IMR-90 (cell line): ENCODE data around the gene ZNF440. TPM values are rescaled to one million over a fixed set of nuclear protein-coding genes. Genes with fewer than 3 reads are reported as not detected.

ENCODE experiments used
- ATAC-seq: fragments of 200-7000 bp; cut with Tn5 transposase; 2 replicates; pipeline ENCODE4 v1.9.1; 2020; ENCODE audit warnings: low read depth, mild to moderate bottlenecking, moderate library complexity
- BruUV-seq: library from RNA; stranded (reverse); fragments of 400-500 nt; replicated peaks from 2 replicates; lab custom pipeline; 2021; lab: Mats Ljungman, UMichigan
- CTCF ChIA-PET: fragments of 300-600 bp; formaldehyde crosslinking; extraction: SDS; loops from one replicate; lab custom pipeline; 2021; ENCODE audit warnings: antibody characterized with exemption; lab: Yijun Ruan, JAX
- POLR2A ChIA-PET: fragments of 300-600 bp; sonication (Branson Sonifier 250); formaldehyde crosslinking; loops from one replicate; lab custom pipeline; 2022; ENCODE audit warnings: antibody characterized with exemption; ENCODE audit not compliant: unreplicated experiment; lab: Charles Lee
- DNase-seq: peaks from one replicate; pipeline ENCODE4 v3.0.0; 2013
- H2AFZ ChIP-seq: replicated peaks from 2 replicates; pipeline ENCODE3; 2013; ENCODE audit warnings: low read length, mild to moderate bottlenecking; ENCODE audit not compliant: poor library complexity
- H2AK5ac ChIP-seq: 2 replicates; pipeline ENCODE4 v1.6.1; 2013; ENCODE audit warnings: low read depth, low read length, inconsistent platforms
- H2AK9ac ChIP-seq: replicated peaks from 2 replicates; pipeline ENCODE3; 2013; ENCODE audit warnings: mild to moderate bottlenecking, low read depth, low read length, moderate library complexity; ENCODE audit not compliant: poor library complexity
- H2BK120ac ChIP-seq: 2 replicates; pipeline ENCODE4 v1.6.1; 2013; ENCODE audit warnings: low read depth, low read length, inconsistent platforms
- H2BK15ac ChIP-seq: 3 replicates; pipeline ENCODE4 v1.6.1; 2013; ENCODE audit warnings: low read depth, low read length, inconsistent platforms
- H2BK20ac ChIP-seq: 2 replicates; pipeline ENCODE4 v1.6.1; 2013; ENCODE audit warnings: low read depth, mild to moderate bottlenecking, inconsistent platforms, low read length, moderate library complexity
- H2BK5ac ChIP-seq: 2 replicates; pipeline ENCODE4 v1.6.1; 2013; ENCODE audit warnings: mild to moderate bottlenecking, low read depth, low read length, inconsistent platforms; ENCODE audit not compliant: poor library complexity, severe bottlenecking
- H3K14ac ChIP-seq: replicated peaks from 2 replicates; pipeline ENCODE4 v1.6.1; 2013; ENCODE audit warnings: low read depth, low read length, inconsistent platforms
- H3K18ac ChIP-seq: 2 replicates; pipeline ENCODE4 v1.6.1; 2013; ENCODE audit warnings: low read depth, low read length, control low read depth
- H3K23ac ChIP-seq: 2 replicates; pipeline ENCODE4 v1.6.1; 2013; ENCODE audit warnings: low read depth, low read length, inconsistent platforms
- H3K27ac ChIP-seq: 2 replicates; pipeline ENCODE4 v1.5.1; 2013; ENCODE audit warnings: mild to moderate bottlenecking, control low read depth, low read length; ENCODE audit not compliant: insufficient read depth
- H3K27me3 ChIP-seq: 2 replicates; pipeline ENCODE4 v1.6.1; 2013; ENCODE audit warnings: low read length; ENCODE audit not compliant: control insufficient read depth, insufficient read depth
- H3K36me3 ChIP-seq: 2 replicates; pipeline ENCODE4 v1.6.1; 2013; ENCODE audit warnings: low read length, mixed read lengths; ENCODE audit not compliant: control insufficient read depth, insufficient read depth
- H3K4ac ChIP-seq: 2 replicates; pipeline ENCODE4 v1.6.1; 2013; ENCODE audit warnings: low read depth, low read length, inconsistent platforms
- H3K4me1 ChIP-seq: 2 replicates; pipeline ENCODE4 v1.6.1; 2013; ENCODE audit warnings: low read length, mixed read lengths; ENCODE audit not compliant: control insufficient read depth, insufficient read depth
- H3K4me2 ChIP-seq: 2 replicates; pipeline ENCODE4 v1.6.1; 2013; ENCODE audit warnings: low read depth, mild to moderate bottlenecking, control low read depth, low read length, moderate library complexity
- H3K4me3 ChIP-seq: 2 replicates; pipeline ENCODE4 v1.5.1; 2013; ENCODE audit warnings: low read depth, mild to moderate bottlenecking, control low read depth, low read length, moderate library complexity; ENCODE audit not compliant: insufficient read depth
- H3K56ac ChIP-seq: 2 replicates; pipeline ENCODE4 v1.6.1; 2013; ENCODE audit warnings: low read length, inconsistent platforms; ENCODE audit not compliant: insufficient read depth; ENCODE audit errors: extremely low read depth
- H3K79me1 ChIP-seq, 2 experiments: 2 replicates each; pipeline ENCODE4 v1.6.1; 2013; ENCODE audit warnings: low read length in 2 of 2, inconsistent platforms in 1 of 2, low read depth in 1 of 2
- H3K9ac ChIP-seq: 2 replicates; pipeline ENCODE4 v1.6.1; 2013; ENCODE audit warnings: low read depth, low read length, control low read depth
- H3K9me1 ChIP-seq: 2 replicates; pipeline ENCODE4 v1.6.1; 2013; ENCODE audit warnings: low read length, inconsistent platforms; ENCODE audit not compliant: insufficient read depth
- H3K9me3 ChIP-seq: 2 replicates; pipeline ENCODE4 v1.6.1; 2013; ENCODE audit warnings: low read length; ENCODE audit not compliant: control insufficient read depth, insufficient read depth
- H4K20me1 ChIP-seq: 2 replicates; pipeline ENCODE4 v1.6.1; 2013; ENCODE audit warnings: low read length, inconsistent platforms; ENCODE audit not compliant: insufficient read depth
- H4K5ac ChIP-seq: 2 replicates; pipeline ENCODE4 v1.6.1; 2013; ENCODE audit warnings: mild to moderate bottlenecking, low read depth, low read length, control low read depth
- H4K8ac ChIP-seq, 2 experiments: 2 replicates each; pipeline ENCODE4 v1.6.1; 2013; ENCODE audit warnings: low read depth in 2 of 2, low read length in 2 of 2, control low read depth in 1 of 2, inconsistent platforms in 1 of 2
- H4K91ac ChIP-seq: 2 replicates; pipeline ENCODE4 v1.6.1; 2013; ENCODE audit warnings: low read depth, low read length, inconsistent platforms; ENCODE audit not compliant: insufficient read depth
- CEBPB ChIP-seq: IDR thresholded peaks from 2 replicates; pipeline ENCODE4 v1.6.1; 2012; ENCODE audit warnings: low read depth, low read length, improper control_type of control experiment
- CHD1 ChIP-seq: IDR thresholded peaks from 2 replicates; pipeline ENCODE4 v1.6.1; 2012; ENCODE audit warnings: low read depth, low read length, improper control_type of control experiment
- CTCF ChIP-seq: conservative IDR thresholded peaks from 2 replicates; pipeline ENCODE4 v1.5.1; 2012; ENCODE audit warnings: mild to moderate bottlenecking, low read depth, low read length, improper control_type of control experiment
- ELK1 ChIP-seq: fragments of 150-350 bp; IDR thresholded peaks from 2 replicates; pipeline ENCODE4 v1.6.1; 2016; ENCODE audit warnings: low read depth, mild to moderate bottlenecking, low read length, moderate library complexity, borderline replicate concordance
- FOS ChIP-seq: fragments of 150-350 bp; IDR thresholded peaks from 2 replicates; pipeline ENCODE4 v1.6.1; 2016; ENCODE audit warnings: low read depth, low read length
- MAFK ChIP-seq: IDR thresholded peaks from 2 replicates; pipeline ENCODE4 v1.6.1; 2012; ENCODE audit warnings: low read depth, low read length, improper control_type of control experiment
- MAZ ChIP-seq: IDR thresholded peaks from 2 replicates; pipeline ENCODE4 v1.6.1; 2012; ENCODE audit warnings: low read depth, mild to moderate bottlenecking, low read length, improper control_type of control experiment, moderate library complexity, borderline replicate concordance
- MXI1 ChIP-seq: IDR thresholded peaks from 2 replicates; pipeline ENCODE4 v1.6.1; 2012; ENCODE audit warnings: low read depth, mild to moderate bottlenecking, low read length, moderate library complexity, borderline replicate concordance
- NFE2L2 ChIP-seq: fragments of 150-350 bp; IDR thresholded peaks from 2 replicates; pipeline ENCODE4 v1.6.1; 2016; ENCODE audit warnings: low read depth, mild to moderate bottlenecking, low read length
- POLR2A ChIP-seq: IDR thresholded peaks from 2 replicates; pipeline ENCODE4 v1.6.1; 2012; ENCODE audit warnings: mild to moderate bottlenecking, low read depth, low read length
- RAD21 ChIP-seq: IDR thresholded peaks from 2 replicates; pipeline ENCODE4 v1.6.1; 2012; ENCODE audit warnings: low read length, improper control_type of control experiment
- RCOR1 ChIP-seq: IDR thresholded peaks from 2 replicates; pipeline ENCODE4 v1.6.1; 2012; ENCODE audit warnings: mild to moderate bottlenecking, low read length, improper control_type of control experiment; ENCODE audit not compliant: insufficient replicate concordance
- SMC3 ChIP-seq: fragments of 150-350 bp; IDR thresholded peaks from 2 replicates; pipeline ENCODE4 v1.6.1; 2016; ENCODE audit warnings: low read depth, mild to moderate bottlenecking, antibody characterized with exemption, low read length, moderate library complexity
- WGBS, 2 experiments: methylation state at CpG; one replicate each; pipeline versions ENCODE4 v1.1.5 to v1.1.7; 2013; ENCODE audit warnings: missing lambda C conversion rate in 2 of 2; ENCODE audit not compliant: insufficient read length in 1 of 2; ENCODE audit errors: extremely low coverage in 2 of 2; 5-methylcytosine and 5-hydroxymethylcytosine counted together
- dilution Hi-C: fragments of 300-500 bp; cut with HindIII; formaldehyde crosslinking; loops from one replicate; pipeline ENCODE4 v1.14.3; 2018; ENCODE audit warnings: low sequenced_read_pairs; ENCODE audit not compliant: unreplicated experiment
- in situ Hi-C: fragments of 300-500 bp; cut with MboI; formaldehyde crosslinking; loops from 3 replicates; pipeline ENCODE4 v1.14.3; 2019; ENCODE audit warnings: low sequenced_read_pairs, inconsistent platforms, mixed read lengths
- intact Hi-C: fragments of 100-400 bp; cut with micrococcal nuclease; formaldehyde crosslinking; loops from 2 replicates; pipeline ENCODE4 v1.10.0; 2022
- polyA plus RNA-seq, 3 experiments: library from polyadenylated mRNA; depleted of rRNA; stranded (reverse); fragments of >200 nt; gene quantifications; 2 replicates each; pipeline ENCODE4 v1.2.3, GENCODE V29; 2012; ENCODE audit warnings: low replicate concordance in 1 of 3
- total RNA-seq: library from RNA; depleted of rRNA; stranded (reverse); fragments of >200 nt; gene quantifications from 2 replicates; pipeline ENCODE4 v1.2.3, GENCODE V29; 2012
- TF ChIP-seq, protein P1 (sequence below): fragments of 150-350 bp; IDR thresholded peaks from 2 replicates; pipeline ENCODE4 v1.6.1; 2017; ENCODE audit warnings: mild to moderate bottlenecking, antibody characterized with exemption, low read length, low read depth

ZNF440 gene
- total and polyA plus RNA-seq, 2 of the 4 experiments (the other 2 are of a cell fraction): 2.8 to 8.4 TPM

GRCh38 chr19:11833541-11833940 lies 19.5 kb downstream of the ZNF440 start:
- Histone ChIP-seq H2AK9ac (no peak overlapping the region), H2BK5ac (no peak overlapping the region), H3K4me2 (no peak overlapping the region), H3K9ac (no peak overlapping the region), H3K23ac (no peak overlapping the region), H3K9me1 (no peaks in the 10 kb centered on the region), H2BK120ac (no peak overlapping the region), H3K4me1 (no peaks in the 10 kb centered on the region), H4K91ac (no peak overlapping the region), H2BK20ac (no peak overlapping the region), H3K4me3 (no peak overlapping the region), H2AFZ (no peak overlapping the region), H3K27ac (no peak overlapping the region), H4K20me1 (no peaks in the 10 kb centered on the region), H3K79me1 (no peaks in the 10 kb centered on the region), H3K9me3 (peaks cover 46% of the 10 kb centered on the region), H3K18ac (no peak overlapping the region), H4K5ac (no peak overlapping the region), H3K56ac (no peak overlapping the region), H3K14ac (no peak overlapping the region), H3K36me3 (peaks cover 22% of the 10 kb centered on the region), H2AK5ac (no peak overlapping the region), H3K4ac (no peak overlapping the region), H2BK15ac (no peak overlapping the region), H4K8ac (no peak overlapping the region), H3K27me3 (no peaks in the 10 kb centered on the region)
- in situ Hi-C loops (no loop called here), dilution Hi-C loops (no loop called here), intact Hi-C loops (no loop called here)
- DNase-seq (no peak), ATAC-seq (no peak)
- TF ChIP-seq POLR2A (no peak), ELK1 (no peak), MXI1 (no peak), SMC3 (no peak), MAFK (no peak), CHD1 (no peak), RCOR1 (no peak), NFE2L2 (no peak), CTCF (no peak), CEBPB (no peak), RAD21 (no peak), MAZ (no peak), FOS (no peak)
- TF ChIP-seq, protein P1, sequence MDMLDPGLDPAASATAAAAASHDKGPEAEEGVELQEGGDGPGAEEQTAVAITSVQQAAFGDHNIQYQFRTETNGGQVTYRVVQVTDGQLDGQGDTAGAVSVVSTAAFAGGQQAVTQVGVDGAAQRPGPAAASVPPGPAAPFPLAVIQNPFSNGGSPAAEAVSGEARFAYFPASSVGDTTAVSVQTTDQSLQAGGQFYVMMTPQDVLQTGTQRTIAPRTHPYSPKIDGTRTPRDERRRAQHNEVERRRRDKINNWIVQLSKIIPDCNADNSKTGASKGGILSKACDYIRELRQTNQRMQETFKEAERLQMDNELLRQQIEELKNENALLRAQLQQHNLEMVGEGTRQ: no peak
- CTCF ChIA-PET: no interaction called here
- BruUV-seq: no TSS peak
- WGBS, 2 experiments: no CpG with 5 or more reads among the region's 2 CpGs
- POLR2A ChIA-PET: no interaction called here
